GM21447 (cell line): ENCODE data around the gene DLG5.
"Not testable (repeated sequence)": the region's sequence is repeated elsewhere in the genome, so short reads cannot be mapped to it uniquely, and the experiment has no call there.

ENCODE experiments used
- ATAC-seq: cut with Tn5 transposase; IDR thresholded peaks from one replicate; pipeline ENCODE4 v1.9.1; 2021; ENCODE audit not compliant: unreplicated experiment

The DLG5 gene

GRCh38 chr10:77773631-77774426, 152.7 kb downstream of the DLG5 start:
- ATAC-seq = no peak

GRCh38 chr10:77772852-77773600, 153.5 kb downstream of the DLG5 start:
- not testable (repeated sequence) for ATAC-seq

GRCh38 chr10:77771851-77772250, 154.7 kb downstream of the DLG5 start:
- ATAC-seq = no peak

GRCh38 chr10:77771450-77771849, 155.1 kb downstream of the DLG5 start:
- ATAC-seq = no peak

- no peak for ATAC-seq
Measured at GRCh38 chr10:77770868-77771175, 155.7 kb downstream of the DLG5 start.

GRCh38 chr10:77770081-77770867, 156.3 kb downstream of the DLG5 start:
- no peak for ATAC-seq

GRCh38 chr10:77768039-77768438, 158.5 kb downstream of the DLG5 start:
- no peak for ATAC-seq

- no peak for ATAC-seq
Measured at GRCh38 chr10:77763453-77764430, 162.8 kb downstream of the DLG5 start.

- ATAC-seq = not testable (repeated sequence)
Measured at GRCh38 chr10:77758406-77758805, 168.1 kb downstream of the DLG5 start.

- ATAC-seq = no peak
Measured at GRCh38 chr10:77756319-77757232, 170.0 kb downstream of the DLG5 start.

GRCh38 chr10:77746047-77746707, 180.4 kb downstream of the DLG5 start:
- no peak for ATAC-seq

GRCh38 chr10:77744245-77744644, 182.3 kb downstream of the DLG5 start:
- no peak for ATAC-seq

- ATAC-seq = no peak
Measured at GRCh38 chr10:77742172-77742571, 184.4 kb downstream of the DLG5 start.

GRCh38 chr10:77741746-77742145, 184.8 kb downstream of the DLG5 start:
- no peak for ATAC-seq
